GM18511 (cell line): ENCODE data around the gene ESRRA.

ENCODE experiments used
- ATAC-seq: cut with Tn5 transposase; IDR thresholded peaks from one replicate; pipeline ENCODE4 v1.9.1; 2021; ENCODE audit warnings: mild to moderate bottlenecking, moderate library complexity; ENCODE audit not compliant: unreplicated experiment

Gene ESRRA

GRCh38 chr11:64348383-64349024, 43.2 kb downstream of the ESRRA start:
- no peak for ATAC-seq

- ATAC-seq = no peak
These were observed 43.7 kb downstream of the ESRRA start for GRCh38 chr11:64349025-64349387.

GRCh38 chr11:64349404-64349803, 44.1 kb downstream of the ESRRA start:
- ATAC-seq = no peak

GRCh38 chr11:64351136-64351631, 45.9 kb downstream of the ESRRA start:
- no peak for ATAC-seq

- ATAC-seq = no peak
These were observed 47.0 kb downstream of the ESRRA start for GRCh38 chr11:64352099-64352994.

DNA sequence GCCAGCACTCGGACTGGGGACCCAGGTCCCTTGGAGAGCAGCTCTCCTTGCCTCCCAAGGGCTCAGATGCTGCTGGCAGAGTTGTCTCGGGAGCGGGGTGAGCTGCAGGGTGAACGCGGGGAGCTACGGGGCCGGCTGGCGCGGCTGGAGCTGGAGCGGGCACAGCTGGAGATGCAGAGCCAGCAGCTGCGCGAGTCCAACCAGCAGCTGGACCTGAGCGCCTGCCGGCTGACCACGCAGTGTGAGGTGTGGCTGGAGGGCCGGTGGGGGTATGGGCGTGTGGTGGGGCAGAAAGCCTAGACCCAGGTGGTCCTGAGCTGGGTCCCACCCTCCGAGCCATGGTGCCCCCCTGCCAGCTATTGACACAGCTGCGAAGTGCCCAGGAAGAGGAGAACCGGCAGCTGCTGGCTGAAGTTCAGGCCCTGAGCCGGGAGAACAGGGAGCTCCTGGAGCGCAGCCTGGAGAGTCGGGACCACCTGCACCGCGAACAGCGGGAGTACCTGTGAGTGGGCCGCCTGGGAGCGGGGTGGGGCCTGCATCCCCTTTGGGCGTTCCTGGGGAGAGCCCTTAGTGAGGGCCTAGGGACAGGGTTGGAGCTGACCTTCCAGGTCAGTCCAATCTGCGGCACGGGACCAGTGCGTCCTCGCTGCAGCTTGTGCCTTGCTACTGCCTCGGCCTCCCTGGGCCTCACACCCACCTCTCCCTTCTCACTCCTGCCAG, 47.8 kb downstream of the ESRRA start:
- ATAC-seq = no peak

GRCh38 chr11:64353715-64354506, 48.6 kb downstream of the ESRRA start:
- no peak for ATAC-seq

DNA sequence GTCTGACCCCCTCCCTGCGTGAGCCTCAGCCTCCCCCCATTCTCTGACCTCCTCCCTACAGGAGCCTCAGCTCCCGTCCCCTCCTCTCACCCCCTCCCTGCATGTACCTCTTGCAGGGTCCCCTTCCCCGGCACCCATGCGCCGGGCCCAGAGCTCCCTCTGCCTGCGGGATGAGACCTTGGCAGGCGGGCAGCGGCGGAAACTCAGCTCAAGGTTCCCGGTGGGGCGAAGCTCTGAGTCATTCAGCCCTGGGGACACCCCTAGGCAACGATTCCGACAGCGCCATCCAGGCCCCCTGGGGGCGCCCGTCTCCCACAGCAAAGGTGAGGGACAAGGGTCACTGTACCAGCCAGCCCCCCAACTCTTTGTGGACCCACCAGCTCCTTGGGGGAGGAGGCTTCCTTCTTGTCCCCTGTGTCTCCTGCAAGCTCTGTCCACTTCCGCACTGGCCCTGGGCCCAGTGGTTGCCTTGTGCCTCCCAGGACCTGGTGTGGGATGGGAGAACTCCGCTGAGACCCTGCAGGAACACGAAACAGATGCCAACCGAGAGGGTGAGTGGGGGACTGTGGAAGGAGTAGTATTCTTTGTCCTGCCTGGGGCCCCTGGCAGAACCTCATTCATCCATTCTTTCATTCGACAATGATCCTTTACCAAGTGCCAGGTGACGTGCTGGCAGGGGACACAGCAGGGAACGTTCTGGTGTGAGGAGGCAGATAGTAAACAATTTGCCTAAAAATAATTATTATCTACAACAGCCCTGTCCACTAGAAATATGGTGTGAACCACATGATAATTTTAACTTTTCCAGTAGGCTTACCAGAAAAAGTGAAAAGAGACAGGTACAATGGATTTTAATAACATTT, 50.0 kb downstream of the ESRRA start:
- no peak for ATAC-seq

GRCh38 chr11:64356498-64357411, 51.4 kb downstream of the ESRRA start:
- no peak for ATAC-seq

DNA sequence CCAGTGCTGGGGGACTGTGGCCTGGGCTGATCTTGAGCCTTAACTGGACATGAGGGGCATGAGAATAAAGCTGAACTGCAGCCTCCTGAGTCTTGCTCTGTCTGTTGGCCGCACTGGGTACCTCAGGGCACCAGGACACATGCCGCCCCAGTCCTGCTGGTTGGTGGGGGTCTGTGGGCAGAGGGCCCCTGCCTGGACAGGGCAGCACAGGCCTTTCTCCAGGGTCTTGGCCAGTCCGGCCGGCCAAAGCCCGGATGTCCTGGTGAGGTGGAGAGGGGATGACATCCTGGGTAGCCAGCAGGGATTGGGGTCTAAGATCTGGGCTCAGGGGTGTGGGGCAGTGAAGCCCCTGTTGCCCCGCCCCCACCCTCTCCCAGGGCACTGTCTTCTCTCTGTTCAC, 52.1 kb downstream of the ESRRA start:
- no peak for ATAC-seq

GRCh38 chr11:64357904-64358535, 52.7 kb downstream of the ESRRA start:
- no peak for ATAC-seq

- ATAC-seq = no peak
These were observed 53.2 kb downstream of the ESRRA start for GRCh38 chr11:64358536-64358906.

DNA sequence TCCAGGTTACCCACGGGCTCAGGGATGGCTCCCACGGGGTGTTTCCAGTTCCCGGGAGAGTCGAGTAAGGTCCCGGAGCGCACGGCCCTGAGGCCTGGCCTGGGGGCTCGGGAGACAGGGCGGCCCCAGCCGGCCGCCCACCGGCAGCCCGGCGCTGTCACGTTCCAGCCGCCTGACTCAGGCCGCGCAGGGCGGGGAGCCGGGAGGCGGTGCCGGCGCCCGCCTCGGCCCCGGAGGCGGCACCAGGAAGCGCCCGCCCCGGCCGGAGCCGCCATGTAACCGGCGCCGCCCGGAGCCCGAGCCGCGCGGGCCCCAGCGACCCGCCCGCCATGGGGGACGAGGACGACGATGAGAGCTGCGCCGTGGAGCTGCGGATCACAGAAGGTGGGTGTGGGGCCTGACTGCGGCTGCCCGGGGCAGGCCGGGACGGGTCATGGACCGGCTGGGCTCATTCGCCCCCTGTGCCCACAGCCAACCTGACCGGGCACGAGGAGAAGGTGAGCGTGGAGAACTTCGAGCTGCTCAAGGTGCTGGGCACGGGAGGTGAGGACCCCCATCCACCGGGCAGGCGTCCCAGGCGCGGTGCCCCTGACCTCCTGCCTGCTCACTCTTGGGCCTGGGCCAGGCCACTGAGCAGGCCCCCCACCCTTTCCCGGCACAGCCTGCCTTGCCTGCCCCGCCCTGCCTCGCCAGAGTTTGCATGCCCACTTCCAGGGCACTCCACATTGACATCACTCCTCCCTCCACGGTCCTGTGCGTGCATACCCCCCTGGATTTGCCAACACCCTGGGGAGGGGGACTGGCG, 53.8 kb downstream of the ESRRA start, which contains the start of gene RPS6KA4:
RPS6KA4 (plus strand) TSS at position 256 of the 805 bp plus-strand sequence; CDS start at position 330, 74 bp downstream.
- ATAC-seq = peak; percentile 71

- no peak for ATAC-seq
These were observed 54.6 kb downstream of the ESRRA start for GRCh38 chr11:64359712-64360445.

DNA sequence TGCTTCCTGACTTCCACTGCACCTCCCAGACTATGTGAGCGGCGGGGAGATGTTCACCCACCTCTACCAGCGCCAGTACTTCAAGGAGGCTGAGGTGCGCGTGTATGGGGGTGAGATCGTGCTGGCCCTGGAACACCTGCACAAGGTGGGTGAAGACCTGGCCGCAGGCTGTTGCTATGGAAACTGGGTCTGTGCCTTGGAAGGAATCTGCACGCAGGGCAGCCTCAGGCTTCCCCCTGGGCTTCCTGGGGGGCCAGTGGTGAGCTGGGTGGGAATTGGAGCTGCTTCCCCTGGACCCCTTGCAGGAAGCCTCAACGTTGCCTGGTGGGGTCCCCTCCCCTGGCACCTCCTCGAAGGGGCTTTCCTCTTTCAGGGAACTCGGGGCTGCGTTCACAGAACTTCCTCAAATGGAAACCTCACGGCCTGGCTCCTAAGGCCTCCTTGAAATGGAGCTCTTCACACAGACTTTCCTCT, 55.2 kb downstream of the ESRRA start:
- no peak for ATAC-seq

DNA sequence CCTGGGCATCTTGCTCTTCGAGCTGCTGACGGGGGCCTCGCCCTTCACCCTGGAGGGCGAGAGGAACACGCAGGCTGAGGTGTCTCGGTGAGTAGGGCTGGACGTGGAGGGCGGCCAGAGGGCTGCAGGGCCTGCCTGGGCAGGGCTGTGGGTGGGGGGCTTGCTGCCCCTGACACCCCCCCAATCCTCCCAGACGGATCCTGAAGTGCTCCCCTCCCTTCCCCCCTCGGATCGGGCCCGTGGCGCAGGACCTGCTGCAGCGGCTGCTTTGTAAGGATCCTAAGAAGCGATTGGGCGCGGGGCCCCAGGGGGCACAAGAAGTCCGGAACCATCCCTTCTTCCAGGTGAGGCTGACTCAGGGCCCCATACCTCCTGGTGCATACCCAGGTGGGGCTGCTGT, 56.3 kb downstream of the ESRRA start:
- no peak for ATAC-seq

DNA sequence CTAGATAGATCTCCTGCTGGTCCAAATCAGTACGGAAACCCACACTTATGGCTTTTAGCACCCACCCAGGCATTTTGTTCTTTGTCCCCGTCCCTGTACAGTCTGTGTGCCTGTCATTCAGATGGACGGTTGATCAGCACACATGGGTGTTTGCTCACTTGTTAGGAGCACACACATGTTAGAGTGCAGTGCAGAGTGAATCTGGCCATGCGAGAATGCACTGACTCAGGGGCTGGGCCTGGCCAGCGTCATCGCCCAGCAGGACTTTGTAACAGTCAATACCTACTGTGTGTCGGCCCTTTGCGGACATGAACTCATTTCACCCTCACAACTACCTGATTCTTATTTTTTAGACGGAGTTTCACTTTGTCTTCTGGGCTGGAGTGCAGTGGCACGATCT, 57.0 kb downstream of the ESRRA start:
- no peak for ATAC-seq
